LNCAP (cell line): ENCODE measurements around the gene CBR3.

ENCODE experiments used
- TF ChIP-seq, protein P1 (sequence below): fragments of 450-650 bp; IDR thresholded peaks from 2 replicates; pipeline ENCODE4 v1.5.1; 2017; ENCODE audit warnings: mild to moderate bottlenecking

The CBR3 gene

DNA sequence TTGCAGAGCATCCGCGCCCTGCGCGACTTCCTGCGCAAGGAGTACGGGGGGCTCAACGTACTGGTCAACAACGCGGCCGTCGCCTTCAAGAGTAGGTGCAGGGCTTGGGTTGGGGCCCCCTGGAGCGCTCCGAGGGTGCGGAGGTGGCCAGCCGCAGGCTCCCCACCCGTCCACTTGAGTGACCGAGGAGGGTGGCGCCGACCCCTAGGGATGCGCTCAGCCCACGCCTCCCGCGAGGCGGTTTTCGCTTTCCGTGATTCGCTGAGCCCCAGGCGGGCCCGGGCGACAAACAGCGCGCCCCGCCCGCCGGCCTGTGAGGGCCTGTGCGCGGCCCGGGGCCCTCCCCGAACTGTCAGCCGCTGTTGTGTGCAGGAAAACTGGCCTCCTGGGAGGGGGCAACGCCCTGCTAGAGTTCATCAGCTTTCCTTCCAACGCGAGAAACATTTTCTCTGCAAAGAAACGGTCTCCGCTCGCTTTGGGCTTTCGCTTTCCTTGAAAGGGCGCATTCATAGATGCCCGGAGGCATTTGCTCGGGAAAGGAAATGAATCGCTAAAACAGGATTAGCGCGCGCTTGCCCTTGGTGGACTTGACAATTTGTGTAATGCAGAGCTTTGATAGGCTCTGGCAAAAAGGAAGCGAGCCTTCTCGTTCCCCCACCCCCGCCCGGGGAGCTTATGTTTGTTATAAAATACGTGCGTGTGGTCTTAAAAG is 668 bp downstream of the CBR3 start:
- TF ChIP-seq, protein P1, sequence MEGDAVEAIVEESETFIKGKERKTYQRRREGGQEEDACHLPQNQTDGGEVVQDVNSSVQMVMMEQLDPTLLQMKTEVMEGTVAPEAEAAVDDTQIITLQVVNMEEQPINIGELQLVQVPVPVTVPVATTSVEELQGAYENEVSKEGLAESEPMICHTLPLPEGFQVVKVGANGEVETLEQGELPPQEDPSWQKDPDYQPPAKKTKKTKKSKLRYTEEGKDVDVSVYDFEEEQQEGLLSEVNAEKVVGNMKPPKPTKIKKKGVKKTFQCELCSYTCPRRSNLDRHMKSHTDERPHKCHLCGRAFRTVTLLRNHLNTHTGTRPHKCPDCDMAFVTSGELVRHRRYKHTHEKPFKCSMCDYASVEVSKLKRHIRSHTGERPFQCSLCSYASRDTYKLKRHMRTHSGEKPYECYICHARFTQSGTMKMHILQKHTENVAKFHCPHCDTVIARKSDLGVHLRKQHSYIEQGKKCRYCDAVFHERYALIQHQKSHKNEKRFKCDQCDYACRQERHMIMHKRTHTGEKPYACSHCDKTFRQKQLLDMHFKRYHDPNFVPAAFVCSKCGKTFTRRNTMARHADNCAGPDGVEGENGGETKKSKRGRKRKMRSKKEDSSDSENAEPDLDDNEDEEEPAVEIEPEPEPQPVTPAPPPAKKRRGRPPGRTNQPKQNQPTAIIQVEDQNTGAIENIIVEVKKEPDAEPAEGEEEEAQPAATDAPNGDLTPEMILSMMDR = no peak

DNA sequence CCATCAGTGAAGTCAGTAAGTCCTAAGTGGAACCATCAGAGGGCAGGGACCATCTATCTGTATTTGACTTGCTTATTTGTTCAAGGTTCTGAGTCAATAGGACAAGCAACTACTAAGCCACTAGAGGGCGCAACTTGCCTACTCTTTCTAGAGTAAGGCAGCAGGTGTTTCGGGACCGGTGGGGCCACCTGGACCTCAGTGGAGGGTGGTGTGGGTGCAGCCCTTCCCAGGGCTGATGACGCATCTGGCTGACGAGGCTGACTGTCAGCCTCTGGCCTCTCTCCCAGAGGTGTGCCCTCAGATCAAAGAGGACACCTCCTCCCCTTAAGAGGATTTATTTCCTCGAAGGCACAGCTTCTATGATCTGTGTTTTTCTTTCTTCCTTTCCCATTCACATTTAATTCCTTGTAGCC is 6.6 kb downstream of the CBR3 start:
- TF ChIP-seq, protein P1 = peak; percentile 79

DNA sequence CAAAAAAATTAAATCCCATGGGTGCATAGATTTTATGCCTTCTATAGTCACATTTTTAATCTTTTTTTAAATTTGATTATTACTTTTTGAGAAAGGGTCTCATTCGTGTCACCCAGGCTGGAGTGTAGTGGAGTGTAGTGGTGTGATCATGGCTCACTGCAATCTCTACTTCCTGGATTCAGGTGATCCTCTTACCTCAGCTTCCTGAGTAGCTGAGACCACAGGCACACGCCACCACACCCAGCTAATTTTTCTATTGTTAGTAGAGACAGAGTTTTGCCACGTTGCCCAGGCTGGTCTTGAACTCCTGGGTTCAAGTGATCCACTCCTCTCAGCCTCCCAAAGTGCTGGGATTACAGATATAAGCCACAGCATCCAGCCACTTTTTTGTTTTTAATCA is 10.4 kb downstream of the CBR3 start:
- TF ChIP-seq, protein P1 = no peak

- TF ChIP-seq, protein P1 = no peak
These were observed 13.0 kb downstream of the CBR3 start for GRCh38 chr21:36147911-36148310.

DNA sequence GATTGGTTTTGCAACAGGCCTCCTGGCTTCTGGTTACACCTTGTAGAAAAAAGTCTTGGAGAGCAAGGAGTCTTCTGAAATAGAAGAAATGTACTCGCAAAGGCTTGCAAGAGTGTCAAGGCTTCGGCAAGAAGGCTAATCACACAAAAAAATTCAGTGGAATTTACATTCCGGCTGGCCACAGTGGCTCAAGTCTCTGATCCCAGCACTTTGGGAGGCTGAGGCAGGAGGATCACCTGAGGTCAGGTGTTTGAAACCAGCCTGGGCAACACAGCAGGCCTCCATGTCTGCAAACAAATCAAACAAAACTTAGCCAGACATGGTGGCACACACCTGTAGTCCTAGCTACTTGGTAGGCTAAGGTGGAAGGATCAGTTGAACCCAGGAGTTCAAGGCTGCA is 14.0 kb downstream of the CBR3 start:
- TF ChIP-seq, protein P1 = no peak

DNA sequence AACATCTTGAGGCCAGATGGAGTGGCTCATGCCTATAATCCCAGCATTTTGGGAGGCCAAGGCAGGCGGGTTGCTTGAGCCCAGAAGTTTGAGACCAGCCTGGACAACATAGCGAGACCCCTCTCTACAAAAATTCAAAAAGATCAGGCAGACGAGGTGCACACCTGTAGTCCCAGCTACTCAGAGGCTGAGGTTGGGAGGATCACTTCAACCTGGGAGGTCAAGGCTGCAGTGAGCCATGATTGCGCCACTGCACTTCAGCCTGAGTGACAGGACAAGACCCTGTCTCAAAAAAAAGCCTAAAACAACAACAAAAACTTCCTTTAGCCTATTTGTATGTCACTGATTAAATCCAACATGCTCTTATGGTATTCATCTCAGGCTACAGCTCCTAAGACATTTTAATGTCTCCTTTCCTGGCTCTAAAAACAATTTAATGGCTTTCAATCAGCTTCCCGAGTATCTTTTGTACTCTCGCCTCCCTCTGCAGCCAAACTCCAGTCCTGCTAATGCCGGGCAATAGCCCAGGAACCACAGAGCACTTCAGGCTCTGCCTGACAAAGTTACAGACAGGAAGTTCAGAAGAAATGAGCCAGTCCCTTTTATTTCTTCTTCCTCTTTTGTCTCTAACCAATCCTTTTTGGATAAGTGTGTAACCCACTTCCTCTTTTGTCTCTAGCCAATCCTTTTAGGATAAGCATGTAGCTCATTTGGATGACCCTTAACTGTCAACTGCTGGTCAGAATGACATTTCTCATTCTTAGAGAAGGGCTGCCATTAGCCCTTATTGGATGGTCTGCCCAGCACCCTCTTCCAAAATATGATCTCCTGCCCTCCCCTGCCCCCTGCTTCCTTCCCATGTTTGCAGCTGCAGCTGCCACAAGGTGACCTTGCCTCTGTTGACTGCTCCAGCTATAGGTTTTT is 15.2 kb downstream of the CBR3 start:
- TF ChIP-seq, protein P1 = no peak

DNA sequence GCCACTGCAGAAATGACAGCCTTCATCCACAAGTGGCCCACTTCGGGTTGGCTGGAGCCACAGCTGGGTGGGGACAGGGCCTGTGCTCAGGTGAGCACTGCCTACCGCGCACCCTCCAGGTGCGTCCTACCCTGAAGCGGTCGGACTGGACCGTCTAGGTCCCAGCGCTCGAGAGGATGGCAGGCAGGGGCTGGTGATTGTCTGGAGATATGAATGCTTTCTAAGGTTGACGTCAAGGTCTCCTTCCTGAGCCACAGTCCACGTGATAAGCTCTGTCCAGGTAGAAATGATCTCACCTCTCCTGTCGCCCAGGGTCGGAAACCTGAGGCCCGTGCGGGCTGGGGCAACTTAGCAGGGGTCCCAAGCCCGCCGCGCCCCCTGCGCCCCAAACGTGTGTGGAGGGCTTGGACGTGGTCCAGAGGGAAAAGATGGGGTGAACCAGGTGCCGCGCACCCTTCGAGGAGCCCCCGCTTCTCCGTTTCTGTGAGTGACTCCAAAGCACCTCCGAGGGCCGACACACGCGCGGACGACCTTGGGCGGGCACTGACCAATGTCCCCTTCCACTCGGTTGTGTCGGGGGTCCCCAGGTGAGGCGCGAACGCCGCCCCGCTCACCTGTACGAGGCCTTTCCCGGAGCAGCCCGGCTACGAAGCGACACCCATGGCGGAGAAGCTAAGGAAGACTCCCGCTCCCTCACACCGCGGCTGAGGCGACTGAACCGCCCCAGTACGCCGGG is 20.9 kb downstream of the CBR3 start:
- TF ChIP-seq, protein P1 = no peak
